ENCODE data around the gene EFNA5. TPM values are rescaled to one million over a fixed set of nuclear protein-coding genes. Genes with fewer than 3 reads are reported as not detected.

The EFNA5 gene
- total RNA-seq, 2 experiments from 2014 or later = not detected

DNA sequence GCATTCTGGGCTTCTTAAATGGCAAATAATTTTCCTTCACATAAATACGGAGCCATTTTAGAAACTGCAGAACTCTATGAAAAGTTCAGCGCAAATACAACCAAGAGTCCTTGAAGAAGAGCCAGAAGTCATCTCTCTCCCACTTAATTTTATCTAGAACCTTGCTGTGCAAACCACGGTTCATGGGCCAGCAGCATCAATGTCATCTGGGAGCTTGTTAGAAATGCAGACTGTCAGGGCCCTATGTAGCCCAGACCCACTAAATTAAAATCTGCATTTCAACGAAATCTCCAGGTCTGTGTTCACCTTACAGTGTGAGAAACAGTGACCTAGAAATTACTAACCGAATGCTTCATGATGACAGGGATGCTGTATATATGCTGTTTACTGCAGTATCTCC is 12.2 kb downstream of the EFNA5 start:
- intact Hi-C loops (cut with DNase I, micrococcal nuclease) = no loop called here
- DNase-seq = no peak
- ChIA-PET POLR2A (no interaction called here), CTCF (no interaction called here)
- Histone ChIP-seq H3K36me3 (ENCODE audit: insufficient read depth, low read length) (no peaks in the 10 kb centered on the region), H3K4me1 (ENCODE audit: insufficient read depth, low read length) (no peaks in the 10 kb centered on the region), H3K27me3 (ENCODE audit: control insufficient read depth in 1 of 2, insufficient read depth in 2 of 2, low read length in 2 of 2) (peaks cover 4 to 6% of the 10 kb centered on the region in 2 experiments), H3K9me3 (ENCODE audit: control insufficient read depth in 1 of 2, insufficient read depth in 1 of 2, low read length in 2 of 2) (no peaks in the 10 kb centered on the region), H3K4me3 (ENCODE audit: low read length) (no peak overlapping the region), H3K27ac (ENCODE audit: low read depth in 1 of 2, low read length in 2 of 2) (no peak overlapping the region)
- no peaks in the 10 kb centered on the region for H3K9me3 Mint-ChIP-seq
- ATAC-seq (ENCODE audit: poor library complexity) = no peak
- H3K27ac Mint-ChIP-seq = no peak overlapping the region
- H3K27me3 Mint-ChIP-seq = peaks cover 57% of the 10 kb centered on the region
- no peaks in the 10 kb centered on the region for H3K4me1 Mint-ChIP-seq (ENCODE audit: low read depth)
- TF ChIP-seq, protein P1, sequence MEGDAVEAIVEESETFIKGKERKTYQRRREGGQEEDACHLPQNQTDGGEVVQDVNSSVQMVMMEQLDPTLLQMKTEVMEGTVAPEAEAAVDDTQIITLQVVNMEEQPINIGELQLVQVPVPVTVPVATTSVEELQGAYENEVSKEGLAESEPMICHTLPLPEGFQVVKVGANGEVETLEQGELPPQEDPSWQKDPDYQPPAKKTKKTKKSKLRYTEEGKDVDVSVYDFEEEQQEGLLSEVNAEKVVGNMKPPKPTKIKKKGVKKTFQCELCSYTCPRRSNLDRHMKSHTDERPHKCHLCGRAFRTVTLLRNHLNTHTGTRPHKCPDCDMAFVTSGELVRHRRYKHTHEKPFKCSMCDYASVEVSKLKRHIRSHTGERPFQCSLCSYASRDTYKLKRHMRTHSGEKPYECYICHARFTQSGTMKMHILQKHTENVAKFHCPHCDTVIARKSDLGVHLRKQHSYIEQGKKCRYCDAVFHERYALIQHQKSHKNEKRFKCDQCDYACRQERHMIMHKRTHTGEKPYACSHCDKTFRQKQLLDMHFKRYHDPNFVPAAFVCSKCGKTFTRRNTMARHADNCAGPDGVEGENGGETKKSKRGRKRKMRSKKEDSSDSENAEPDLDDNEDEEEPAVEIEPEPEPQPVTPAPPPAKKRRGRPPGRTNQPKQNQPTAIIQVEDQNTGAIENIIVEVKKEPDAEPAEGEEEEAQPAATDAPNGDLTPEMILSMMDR (IDR thresholded peaks at IDR 0.05) = no peak
- no peak overlapping the region for H3K4me3 Mint-ChIP-seq
- no peaks in the 10 kb centered on the region for H3K36me3 Mint-ChIP-seq (ENCODE audit: low read depth)

DNA sequence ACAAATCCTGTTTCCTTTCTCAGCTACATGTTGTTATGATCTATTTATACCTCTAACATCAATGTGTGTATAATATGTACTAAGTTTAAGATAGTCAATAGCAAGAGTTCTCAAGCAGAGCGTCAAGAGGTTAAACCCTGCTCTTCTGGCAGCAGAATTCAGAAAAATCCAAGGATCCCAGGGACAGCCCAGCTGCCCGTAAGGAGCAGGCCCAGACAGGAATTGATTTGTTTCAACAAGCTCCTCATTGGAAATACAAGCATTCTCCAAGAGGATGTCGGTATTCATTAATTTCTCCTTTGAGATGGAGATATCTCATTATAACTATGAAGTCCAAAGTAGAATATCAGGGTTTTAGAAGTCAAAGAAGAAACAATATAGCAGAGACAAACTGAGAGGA is 14.9 kb downstream of the EFNA5 start:
- Mint-ChIP-seq H3K9me3 (no peaks in the 10 kb centered on the region), H3K27ac (no peak overlapping the region), H3K27me3 (peaks cover 48% of the 10 kb centered on the region), H3K4me3 (no peak overlapping the region), H3K4me1 (ENCODE audit: low read depth) (no peaks in the 10 kb centered on the region), H3K36me3 (ENCODE audit: low read depth) (no peaks in the 10 kb centered on the region)
- Histone ChIP-seq H3K4me3 (ENCODE audit: low read length) (no peak overlapping the region), H3K36me3 (ENCODE audit: insufficient read depth, low read length) (no peaks in the 10 kb centered on the region), H3K27ac (ENCODE audit: low read depth in 1 of 2, low read length in 2 of 2) (no peak overlapping the region), H3K4me1 (ENCODE audit: insufficient read depth, low read length) (no peaks in the 10 kb centered on the region), H3K9me3 (ENCODE audit: control insufficient read depth in 1 of 2, insufficient read depth in 1 of 2, low read length in 2 of 2) (no peaks in the 10 kb centered on the region), H3K27me3 (ENCODE audit: control insufficient read depth in 1 of 2, insufficient read depth in 2 of 2, low read length in 2 of 2) (peaks cover 3 to 4% of the 10 kb centered on the region in 2 experiments)
- ChIA-PET POLR2A (no interaction called here), CTCF (no interaction called here)
- TF ChIP-seq, protein P1 (IDR thresholded peaks at IDR 0.05) = no peak
- intact Hi-C loops (cut with DNase I, micrococcal nuclease) = no loop called here
- ATAC-seq (ENCODE audit: poor library complexity) (no peak), DNase-seq (no peak)

DNA sequence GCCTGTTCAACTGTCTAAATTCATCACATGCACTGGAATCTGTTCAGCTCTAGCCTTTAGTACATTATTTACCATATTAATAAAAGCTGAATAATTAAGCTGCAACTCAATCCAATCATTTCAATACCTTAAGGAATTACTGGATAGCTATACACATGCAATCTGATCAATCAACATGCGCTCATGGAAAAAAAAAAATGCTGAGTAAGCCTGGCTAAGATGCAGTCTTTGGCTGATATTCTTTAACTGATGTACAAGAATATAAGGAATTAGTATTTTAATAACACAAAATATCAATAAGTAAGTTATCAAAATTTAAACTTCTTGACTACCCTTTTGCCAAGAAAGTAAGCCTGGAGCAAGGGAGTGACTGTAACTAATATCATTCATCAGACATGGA is 15.9 kb downstream of the EFNA5 start:
- TF ChIP-seq, protein P1 (IDR thresholded peaks at IDR 0.05) = no peak
- peaks cover 42% of the 10 kb centered on the region for H3K27me3 Mint-ChIP-seq
- H3K4me1 ChIP-seq (ENCODE audit: insufficient read depth, low read length) = no peaks in the 10 kb centered on the region
- no peak overlapping the region for H3K4me3 ChIP-seq (ENCODE audit: low read length)
- peaks cover 0 to 4% of the 10 kb centered on the region in 2 experiments for H3K27me3 ChIP-seq (ENCODE audit: control insufficient read depth in 1 of 2, insufficient read depth in 2 of 2, low read length in 2 of 2)
- H3K36me3 ChIP-seq (ENCODE audit: insufficient read depth, low read length) = no peaks in the 10 kb centered on the region
- ChIA-PET CTCF (no interaction called here), POLR2A (no interaction called here)
- ATAC-seq (ENCODE audit: poor library complexity) (no peak), DNase-seq (no peak)
- H3K4me3 Mint-ChIP-seq = no peak overlapping the region
- intact Hi-C loops (cut with DNase I, micrococcal nuclease) = no loop called here
- H3K9me3 Mint-ChIP-seq = no peaks in the 10 kb centered on the region
- no peak overlapping the region for H3K27ac ChIP-seq (ENCODE audit: low read depth in 1 of 2, low read length in 2 of 2)
- no peaks in the 10 kb centered on the region for H3K36me3 Mint-ChIP-seq (ENCODE audit: low read depth)
- H3K27ac Mint-ChIP-seq = no peak overlapping the region
- H3K4me1 Mint-ChIP-seq (ENCODE audit: low read depth) = no peaks in the 10 kb centered on the region
- H3K9me3 ChIP-seq (ENCODE audit: control insufficient read depth in 1 of 2, insufficient read depth in 1 of 2, low read length in 2 of 2) = no peaks in the 10 kb centered on the region

Measured in CD4-positive, alpha-beta T cell (primary cell).